Measurements from ENCODE around the gene OPA1. TPM values are rescaled to one million over a fixed set of nuclear protein-coding genes. Genes with fewer than 3 reads are reported as not detected.
A peak's percentile ranks its signal among the peaks of the same experiment; 100 is the strongest.

The OPA1 gene
- total RNA-seq (56.3 TPM), polyA plus RNA-seq (ENCODE audit: insufficient read depth, low read depth, low replicate concordance) (18.1 TPM)
- long read RNA-seq, donor 1, partial matches to known transcripts = 0 of 1 reads
- long read RNA-seq, donor 1, other reads (novel, unspliced or antisense) = 0 of 1 reads
- long read RNA-seq, donor 2, full-length matches to known transcripts = 7 of 7 reads
- long read RNA-seq, donor 2, partial matches to known transcripts = 0 of 7 reads
- long read RNA-seq, donor 2, other reads (novel, unspliced or antisense) = 0 of 7 reads
- long read RNA-seq, donor 3, full-length matches to known transcripts = 2 of 2 reads
- long read RNA-seq, donor 3, partial matches to known transcripts = 0 of 2 reads
- long read RNA-seq, donor 3, other reads (novel, unspliced or antisense) = 0 of 2 reads
- long read RNA-seq, donor 4, full-length matches to known transcripts = 1 of 1 reads
- long read RNA-seq, donor 4, partial matches to known transcripts = 0 of 1 reads
- long read RNA-seq, donor 4, other reads (novel, unspliced or antisense) = 0 of 1 reads
- long read RNA-seq, donor 5 = 0 reads
- long read RNA-seq, donor 6, full-length matches to known transcripts = 2 of 2 reads
- long read RNA-seq, donor 6, partial matches to known transcripts = 0 of 2 reads
- long read RNA-seq, donor 6, other reads (novel, unspliced or antisense) = 0 of 2 reads
- long read RNA-seq, donor 7, full-length matches to known transcripts = 10 of 16 reads
- long read RNA-seq, donor 7, partial matches to known transcripts = 1 of 16 reads
- long read RNA-seq, donor 7, other reads (novel, unspliced or antisense) = 5 of 16 reads
- long read RNA-seq, donor 8, full-length matches to known transcripts = 1 of 6 reads
- long read RNA-seq, donor 8, partial matches to known transcripts = 5 of 6 reads
- long read RNA-seq, donor 8, other reads (novel, unspliced or antisense) = 0 of 6 reads
- long read RNA-seq, donor 9 = 0 reads
- long read RNA-seq, donor 10, full-length matches to known transcripts = 1 of 1 reads
- long read RNA-seq, donor 10, partial matches to known transcripts = 0 of 1 reads
- long read RNA-seq, donor 10, other reads (novel, unspliced or antisense) = 0 of 1 reads

DNA sequence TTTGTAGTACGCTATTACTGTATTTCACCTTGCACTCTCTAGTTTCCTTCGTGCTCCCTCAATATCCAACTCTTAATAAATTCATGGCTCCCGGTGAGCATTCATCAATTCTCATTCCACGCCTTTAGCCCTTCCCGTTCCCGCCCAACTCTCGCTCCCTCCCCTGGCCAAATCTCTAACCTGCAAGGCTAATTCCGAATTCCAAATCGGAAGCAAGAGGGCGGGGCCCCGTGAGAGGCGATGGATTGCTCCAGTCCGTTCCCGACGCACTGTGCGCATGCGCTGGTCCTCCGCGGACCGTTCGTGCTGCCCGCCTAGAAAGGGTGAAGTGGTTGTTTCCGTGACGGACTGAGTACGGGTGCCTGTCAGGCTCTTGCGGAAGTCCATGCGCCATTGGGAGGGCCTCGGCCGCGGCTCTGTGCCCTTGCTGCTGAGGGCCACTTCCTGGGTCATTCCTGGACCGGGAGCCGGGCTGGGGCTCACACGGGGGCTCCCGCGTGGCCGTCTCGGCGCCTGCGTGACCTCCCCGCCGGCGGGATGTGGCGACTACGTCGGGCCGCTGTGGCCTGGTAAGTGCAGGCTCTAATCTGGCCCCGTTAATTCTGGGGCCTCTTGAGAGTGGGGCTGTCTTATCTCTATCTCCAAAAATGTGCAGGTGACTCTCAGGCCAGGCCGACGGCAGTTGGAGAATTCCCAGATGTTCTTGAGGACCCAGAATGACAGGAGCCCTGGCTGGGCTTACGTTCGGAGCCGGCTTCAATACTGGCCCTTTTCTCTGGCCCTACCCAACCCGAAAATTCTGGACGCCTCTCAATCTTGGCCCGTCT lies at the start of gene OPA1:
Gene OPA1, plus strand, starts transcription at position 368 of the 827 bp plus-strand sequence. Its CDS starts 170 bp downstream, at position 538.
- peak; percentile 32 for FAIRE-seq

GRCh38 chr3:193544289-193544688 lies 48.7 kb upstream of the OPA1 start:
- Histone ChIP-seq H3K9me3 (ENCODE audit: control insufficient read depth in 2 of 3, insufficient read depth in 1 of 3, low read length in 3 of 3) (peaks cover 0 to 6% (median 0%) of the 10 kb centered on the region in 3 donors), H3K4me1 (ENCODE audit: control insufficient read depth in 2 of 3, insufficient read depth in 2 of 3, low read depth in 1 of 3, low read length in 3 of 3) (no peaks in the 10 kb centered on the region), H3K27ac (ENCODE audit: low read depth in 2 of 2, low read length in 2 of 2) (no peak overlapping the region), H3K4me3 (ENCODE audit: low read length in 3 of 3) (no peak overlapping the region), H3K27me3 (ENCODE audit: control insufficient read depth, insufficient read depth, low read length) (no peaks in the 10 kb centered on the region), H3K9ac (ENCODE audit: low read length in 3 of 3) (no peak overlapping the region), H3K36me3 (ENCODE audit: control insufficient read depth in 2 of 3, insufficient read depth in 3 of 3, low read length in 3 of 3) (no peaks in the 10 kb centered on the region)
- no peak for FAIRE-seq
- DNase-seq = no peak
- no peak for TF ChIP-seq CTCF (IDR thresholded peaks at IDR 0.05; ENCODE audit: borderline replicate concordance, extremely low read depth, insufficient read depth)
- intact Hi-C loops (cut with DNase I) = no loop called here

More for the DNA sequence above, at the start of gene OPA1:
- no peaks in the 10 kb centered on the region for H3K9me3 ChIP-seq (ENCODE audit: control insufficient read depth in 2 of 3, insufficient read depth in 1 of 3, low read length in 3 of 3)
- peaks cover 0 to 4% (median 2%) of the 10 kb centered on the region in 3 donors for H3K4me1 ChIP-seq (ENCODE audit: control insufficient read depth in 2 of 3, insufficient read depth in 2 of 3, low read depth in 1 of 3, low read length in 3 of 3)
- peaks cover 0 to 6% (median 3%) of the 10 kb centered on the region in 3 donors for H3K36me3 ChIP-seq (ENCODE audit: control insufficient read depth in 2 of 3, insufficient read depth in 3 of 3, low read length in 3 of 3)
- H3K4me3 ChIP-seq (ENCODE audit: low read length in 3 of 3) = peak within 1 kb of the TSS; percentile 83 to 100 (median 84)
- H3K27ac ChIP-seq (ENCODE audit: low read depth in 2 of 2, low read length in 2 of 2) = peak within 1 kb of the TSS; percentile 58 to 66
- intact Hi-C loops (cut with DNase I) = no loop called here
- peak; percentile 99 to 100 (median 99) for DNase-seq
- peak within 1 kb of the TSS; percentile 79 to 97 (median 89) for H3K9ac ChIP-seq (ENCODE audit: low read length in 3 of 3)
- no peaks in the 10 kb centered on the region for H3K27me3 ChIP-seq (ENCODE audit: control insufficient read depth, insufficient read depth, low read length)
- TF ChIP-seq CTCF (IDR thresholded peaks at IDR 0.05; ENCODE audit: borderline replicate concordance, extremely low read depth, insufficient read depth) = peak; percentile 17

- Histone ChIP-seq H3K9ac (ENCODE audit: low read length in 3 of 3) (no peak overlapping the region), H3K9me3 (ENCODE audit: control insufficient read depth in 2 of 3, insufficient read depth in 1 of 3, low read length in 3 of 3) (peaks cover 0 to 6% (median 0%) of the 10 kb centered on the region in 3 donors), H3K27me3 (ENCODE audit: control insufficient read depth, insufficient read depth, low read length) (no peaks in the 10 kb centered on the region), H3K36me3 (ENCODE audit: control insufficient read depth in 2 of 3, insufficient read depth in 3 of 3, low read length in 3 of 3) (no peaks in the 10 kb centered on the region), H3K4me1 (ENCODE audit: control insufficient read depth in 2 of 3, insufficient read depth in 2 of 3, low read depth in 1 of 3, low read length in 3 of 3) (no peaks in the 10 kb centered on the region), H3K4me3 (ENCODE audit: low read length in 3 of 3) (no peak overlapping the region), H3K27ac (ENCODE audit: low read depth in 2 of 2, low read length in 2 of 2) (no peak overlapping the region)
- no peak for TF ChIP-seq CTCF (IDR thresholded peaks at IDR 0.05; ENCODE audit: borderline replicate concordance, extremely low read depth, insufficient read depth)
- DNase-seq (no peak), FAIRE-seq (no peak)
- intact Hi-C loops (cut with DNase I) = no loop called here
Observed at GRCh38 chr3:193545304-193545703, 47.7 kb upstream of the OPA1 start.
